Body of pancreas (tissue), 4 donors: ENCODE measurements around the gene HTATSF1. TPM values are rescaled to one million over a fixed set of nuclear protein-coding genes. Genes with fewer than 3 reads are reported as not detected.

ENCODE experiments used
- ATAC-seq: fragments of 150-250 bp; one replicate; pipeline ENCODE4 v1.9.1; 2016
- DNase-seq, 4 donors: peaks; one replicate each; pipeline ENCODE4 v3.0.0-alpha.2; 2019
- H3K27ac ChIP-seq, 4 donors: fragments of 200-600 bp; sonication (generic); 1 replicate in 3 of 4; 2 replicates in 1 of 4; pipeline versions ENCODE4 v1.5.1 to v1.6.1; 2016 to 2019; ENCODE audit warnings: mild to moderate bottlenecking in 1 of 4, mixed read lengths in 1 of 4, moderate library complexity in 1 of 4
- H3K27me3 ChIP-seq, 2 donors: fragments of 200-600 bp; sonication (generic); one replicate each; pipeline ENCODE4 v1.6.0; 2016; ENCODE audit warnings: mild to moderate bottlenecking in 1 of 2
- H3K36me3 ChIP-seq, 2 donors: fragments of 200-600 bp; sonication (generic); replicated peaks in 1 of 2; 2 replicates each; pipeline ENCODE4 v1.5.1; 2016; ENCODE audit warnings: low read depth in 2 of 2; ENCODE audit not compliant: insufficient read depth in 1 of 2
- H3K4me1 ChIP-seq: fragments of 200-600 bp; sonication (generic); one replicate; pipeline ENCODE4 v1.6.0; 2016
- H3K4me3 ChIP-seq, 2 donors: fragments of 200-600 bp; sonication (generic); 1 replicate in 1 of 2; 2 replicates in 1 of 2; pipeline ENCODE4 v1.5.1; 2016 to 2019
- H3K9me3 ChIP-seq, 3 donors: fragments of 200-600 bp; sonication (generic); 1 replicate in 2 of 3; 2 replicates in 1 of 3; pipeline ENCODE4 v1.5.1; 2016
- CTCF ChIP-seq, 7 experiments: fragments of 450-650 bp in 4 of 7; fragments of 200-600 bp in 3 of 7; sonication (generic) in 3 of 7; IDR thresholded peaks; one replicate each; pipeline ENCODE4 v1.5.1; 2016 to 2019; ENCODE audit warnings: antibody characterized with exemption in 7 of 7
- POLR2A ChIP-seq, 3 donors: fragments of 450-650 bp; IDR thresholded peaks; one replicate each; pipeline ENCODE4 v1.6.1; 2016; ENCODE audit warnings: antibody characterized with exemption in 3 of 3, mild to moderate bottlenecking in 2 of 3
- WGBS, 2 donors: methylation state at CpG; one replicate each; pipeline ENCODE4 v1.1.5; 2017; 5-methylcytosine and 5-hydroxymethylcytosine counted together
- intact Hi-C: fragments of 100-400 bp; cut with DNase I; formaldehyde crosslinking; loops from one replicate; pipeline ENCODE4 v1.15.1; 2023
- total RNA-seq, 2 donors: library from RNA; depleted of rRNA; stranded (reverse); fragments of >200 nt; gene quantifications; one replicate each; pipeline ENCODE4 v1.1.0, GENCODE V29; 2016

Gene HTATSF1
- total RNA-seq, 2 donors from 2014 or later, result 27.8 to 44.2 TPM

DNA sequence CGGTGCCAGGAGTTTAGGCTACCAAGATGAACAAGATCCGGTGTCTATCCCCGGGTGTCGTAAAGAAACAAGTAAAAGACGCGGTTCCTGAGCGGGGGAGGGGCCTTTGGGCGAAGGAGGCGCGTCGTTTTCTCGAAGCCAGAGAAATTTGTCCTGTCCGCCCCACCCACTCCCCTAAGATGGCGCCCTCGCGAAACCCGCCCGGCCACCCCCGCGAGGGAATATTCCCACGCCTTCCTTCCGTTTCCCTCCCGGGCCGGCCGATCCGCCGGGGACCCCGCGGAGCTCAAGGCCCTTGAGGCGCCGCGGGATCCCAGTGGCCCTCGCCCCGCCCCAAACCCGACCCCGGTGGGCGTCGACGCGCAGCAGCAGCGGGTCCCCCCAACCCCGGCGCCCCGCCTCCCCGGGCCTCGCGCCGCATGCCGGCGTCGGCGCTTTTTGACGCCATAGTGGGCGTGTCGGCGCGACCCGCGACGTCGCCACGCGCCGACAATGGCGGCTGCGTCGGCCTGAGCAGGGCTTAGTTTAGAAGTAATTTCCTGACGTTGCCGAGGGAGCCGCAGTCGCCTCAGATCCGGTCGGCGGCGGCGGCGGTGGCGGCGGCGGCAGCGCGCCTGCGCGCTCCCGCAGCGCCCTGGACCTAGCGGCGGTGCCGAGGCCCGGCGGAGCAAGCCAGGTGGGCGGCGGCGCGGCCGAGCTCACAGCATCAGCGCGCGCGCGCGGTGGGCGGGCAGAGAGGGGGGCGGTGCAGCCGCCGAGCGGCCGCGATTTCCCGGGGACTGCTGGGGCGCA, 432 bp upstream of the HTATSF1 start:
- ATAC-seq (peak; percentile 92), DNase-seq (peak; percentile 76 to 87 (median 82))
- Histone ChIP-seq H3K36me3 (no peaks in the 10 kb centered on the region), H3K9me3 (no peaks in the 10 kb centered on the region), H3K27me3 (no peaks in the 10 kb centered on the region), H3K27ac (peak overlapping the region; percentile 79 to 97 (median 89)), H3K4me3 (peak overlapping the region; percentile 22 to 60), H3K4me1 (peaks cover 11% of the 10 kb centered on the region)
- intact Hi-C loops, result no loop called here
- TF ChIP-seq CTCF (IDR thresholded peaks at IDR 0.05) (peak in 1 of 7 experiments; percentile 3), POLR2A (IDR thresholded peaks at IDR 0.05) (peak; percentile 31 to 42 (median 41))
- 0% methylated on average over 7 to 33 of the region's 111 CpGs for WGBS, 2 donors

DNA sequence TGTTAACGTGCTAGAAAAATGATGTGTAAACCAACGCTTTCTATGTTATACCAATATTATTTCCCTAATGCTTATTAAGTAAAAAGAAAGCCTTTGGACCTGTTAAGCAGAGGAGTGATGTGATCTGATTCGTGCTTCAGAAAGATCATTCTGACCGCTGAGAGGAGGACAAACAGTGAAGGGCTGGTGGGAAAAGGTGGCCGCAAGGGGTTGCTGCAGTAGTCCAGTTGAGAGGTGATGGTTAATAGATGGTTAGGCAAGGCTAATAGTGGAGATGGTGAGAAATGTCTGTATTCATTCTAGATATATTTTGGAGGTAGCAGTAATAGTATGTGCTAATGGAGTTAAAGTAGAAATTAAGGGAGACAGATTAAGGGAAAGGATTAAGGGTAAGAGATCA, 21.7 kb downstream of the HTATSF1 start:
- Histone ChIP-seq H3K27me3 (no peaks in the 10 kb centered on the region), H3K9me3 (no peaks in the 10 kb centered on the region), H3K4me1 (no peaks in the 10 kb centered on the region), H3K4me3 (no peak overlapping the region), H3K27ac (no peak overlapping the region), H3K36me3 (no peaks in the 10 kb centered on the region)
- ATAC-seq (no peak), DNase-seq (no peak)
- 53 to 59% methylated on average over 5 of the region's 5 CpGs for WGBS, 2 donors
- intact Hi-C loops, result no loop called here
- TF ChIP-seq CTCF (IDR thresholded peaks at IDR 0.05), result no peak
- TF ChIP-seq POLR2A (IDR thresholded peaks at IDR 0.05), result no peak

DNA sequence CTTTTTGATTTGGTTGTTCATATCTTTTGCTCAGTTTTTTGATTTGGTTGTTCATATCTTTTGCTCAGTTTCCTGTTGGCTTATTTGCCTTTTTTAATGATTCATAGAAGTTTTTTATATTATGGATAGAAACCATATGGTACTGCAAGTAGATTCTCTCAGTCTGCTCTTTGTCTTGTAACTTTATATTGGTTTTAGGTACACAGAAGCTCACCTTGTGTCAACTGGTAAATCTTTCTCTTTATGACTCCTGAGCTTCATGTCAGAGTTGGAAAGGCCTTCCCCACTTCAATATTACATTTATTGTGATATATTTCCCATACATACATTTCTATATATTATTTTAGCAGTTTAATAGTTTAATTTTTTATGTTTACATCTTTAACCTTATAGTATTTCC, 26.4 kb downstream of the HTATSF1 start:
- DNase-seq, result no peak
- H3K4me3 ChIP-seq, result no peak overlapping the region
- ATAC-seq, result no peak
- intact Hi-C loops, result no loop called here
- H3K4me1 ChIP-seq, result no peaks in the 10 kb centered on the region
- no peaks in the 10 kb centered on the region for H3K9me3 ChIP-seq
- H3K36me3 ChIP-seq, result no peaks in the 10 kb centered on the region
- H3K27ac ChIP-seq, result no peak overlapping the region
- no peak for TF ChIP-seq CTCF (IDR thresholded peaks at IDR 0.05)
- TF ChIP-seq POLR2A (IDR thresholded peaks at IDR 0.05), result no peak
- no peaks in the 10 kb centered on the region for H3K27me3 ChIP-seq

DNA sequence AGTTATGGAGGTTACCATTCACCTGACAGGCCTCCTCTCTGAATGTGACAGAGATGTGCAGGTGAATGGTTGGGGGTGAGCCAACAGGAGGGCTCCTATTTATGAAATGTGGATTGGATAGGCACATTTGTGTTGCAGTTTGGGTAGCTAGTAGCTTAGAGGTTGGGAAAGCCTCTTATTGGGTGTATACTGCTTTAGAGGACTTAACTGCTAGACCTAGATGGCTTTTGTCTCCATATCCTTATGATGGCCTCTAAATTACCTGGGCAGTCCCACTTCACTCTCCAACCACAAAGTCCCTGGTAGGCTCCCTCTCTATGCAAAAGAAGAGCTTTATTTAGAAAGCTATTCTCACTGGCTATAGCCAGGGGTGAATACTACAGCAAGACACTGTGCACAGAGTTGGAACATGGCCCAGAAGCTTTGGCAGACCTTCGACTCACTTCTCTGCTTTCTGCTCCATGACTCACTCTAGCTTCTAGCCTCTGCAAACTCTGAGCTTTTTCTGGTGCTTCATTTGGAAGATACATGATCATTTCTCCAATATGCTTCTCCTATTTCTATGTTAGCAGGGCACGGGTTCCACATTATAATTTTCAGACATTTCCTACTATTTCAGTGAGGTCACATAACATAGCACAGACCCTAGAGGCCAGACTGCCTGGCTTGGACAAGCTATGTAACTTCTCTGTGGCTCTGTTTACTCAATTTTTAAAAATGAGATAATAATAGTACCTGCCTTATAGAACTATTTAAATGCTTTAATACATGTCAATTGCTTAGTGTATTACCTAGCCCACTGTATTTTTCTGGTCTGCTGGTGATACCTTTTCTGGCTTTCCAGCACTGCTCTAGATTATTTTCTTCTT, 28.6 kb downstream of the HTATSF1 start:
- ATAC-seq (no peak), DNase-seq (peak; percentile 27 to 74 (median 65))
- Histone ChIP-seq H3K27ac (no peak overlapping the region), H3K4me1 (no peaks in the 10 kb centered on the region), H3K4me3 (no peak overlapping the region), H3K36me3 (no peaks in the 10 kb centered on the region), H3K9me3 (no peaks in the 10 kb centered on the region), H3K27me3 (no peaks in the 10 kb centered on the region)
- 13 to 29% methylated on average over 2 of the region's 2 CpGs for WGBS, 2 donors
- intact Hi-C loops, result no loop called here
- TF ChIP-seq POLR2A (IDR thresholded peaks at IDR 0.05), result no peak
- no peak for TF ChIP-seq CTCF (IDR thresholded peaks at IDR 0.05)
